NCI-H1092 treated with DMSO at 0.1 percent for 48 hours (cell line): ENCODE measurements around the gene SPR.

ENCODE experiments used
- DNase-seq: peaks from one replicate; lab custom pipeline; 2025; lab: John Stamatoyannopoulos, UW

Gene SPR

DNA sequence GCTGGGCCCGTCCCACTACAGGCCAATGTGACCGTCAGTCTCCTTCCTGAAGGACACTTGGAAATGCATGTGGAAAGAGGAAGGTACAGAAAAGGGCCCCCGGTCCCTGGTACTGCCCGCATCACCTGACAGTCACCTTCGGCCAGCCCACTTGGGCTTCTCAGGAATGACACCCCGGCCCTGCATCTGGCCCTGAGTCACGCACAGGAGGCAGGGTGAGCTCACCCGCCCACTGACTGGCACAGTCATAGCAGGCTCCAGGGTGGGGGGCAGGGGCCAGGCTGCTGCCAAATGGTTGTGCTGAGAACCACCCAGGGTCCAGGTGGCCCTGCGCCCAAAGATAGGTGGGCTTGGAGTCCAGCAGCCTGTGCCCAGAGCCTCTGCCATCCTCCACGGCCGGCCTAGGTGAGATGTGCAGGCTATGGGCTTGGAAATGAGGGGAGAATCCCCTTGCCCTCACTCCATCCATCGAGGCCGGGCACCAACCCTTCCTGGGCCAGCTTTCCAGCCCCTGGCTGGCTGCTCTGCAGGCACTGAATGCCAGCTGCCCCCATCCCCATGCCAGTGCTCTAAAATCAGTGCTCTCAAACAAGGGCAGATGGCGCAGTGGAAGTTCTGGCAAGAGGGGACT is 44.2 kb downstream of the SPR start:
- DNase-seq = no peak

DNA sequence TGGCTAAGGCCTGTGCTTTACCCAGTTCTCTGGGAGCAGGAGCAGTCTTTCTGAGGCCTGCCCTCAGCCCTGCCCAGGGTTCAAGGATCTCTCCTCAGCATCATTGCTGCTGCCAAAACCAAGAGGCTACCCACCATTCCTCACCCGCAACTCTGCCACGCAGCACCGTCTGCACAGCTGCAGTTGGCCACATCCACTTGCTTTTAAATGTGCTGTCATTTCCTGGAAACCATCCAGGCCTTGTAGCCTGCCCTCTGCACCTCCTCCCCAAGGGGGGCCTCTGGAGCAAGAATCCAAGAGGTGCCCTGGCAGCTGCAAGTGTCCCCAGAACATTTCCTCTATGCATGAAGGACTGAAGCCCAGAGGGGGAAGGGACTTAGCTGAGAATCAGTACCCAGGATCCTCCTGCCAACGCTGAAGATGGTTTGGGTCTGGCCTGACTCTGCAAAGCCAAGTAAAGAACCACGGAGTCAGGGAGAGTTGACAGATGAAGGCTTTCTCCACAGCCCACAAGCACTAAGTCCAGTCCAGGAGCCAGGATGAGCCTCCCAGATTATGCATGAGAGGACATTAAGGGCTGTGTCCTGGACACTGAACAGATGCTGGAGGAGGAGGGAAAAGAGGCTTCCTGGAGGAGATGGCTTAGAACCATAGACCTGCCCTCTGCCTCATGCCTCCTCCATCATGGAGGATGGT is 45.0 kb downstream of the SPR start:
- no peak for DNase-seq

DNA sequence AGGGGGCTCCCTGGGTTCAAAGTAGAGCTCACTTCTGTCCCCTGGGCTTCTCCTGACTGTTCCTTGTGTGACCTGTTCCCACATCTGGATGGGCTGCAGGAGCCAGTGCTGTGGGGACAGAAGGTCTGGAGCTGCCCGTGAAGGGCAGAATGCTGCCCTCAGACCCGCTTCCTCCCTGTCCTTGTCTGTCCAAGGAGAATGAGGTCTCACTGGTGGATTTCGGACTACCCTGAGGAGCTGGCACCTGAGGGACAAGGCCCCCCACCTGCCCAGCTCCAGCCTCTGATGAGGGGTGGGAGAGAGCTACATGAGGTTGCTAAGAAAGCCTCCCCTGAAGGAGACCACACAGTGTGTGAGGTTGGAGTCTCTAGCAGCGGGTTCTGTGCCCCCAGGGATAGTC is 45.6 kb downstream of the SPR start:
- DNase-seq = no peak

DNA sequence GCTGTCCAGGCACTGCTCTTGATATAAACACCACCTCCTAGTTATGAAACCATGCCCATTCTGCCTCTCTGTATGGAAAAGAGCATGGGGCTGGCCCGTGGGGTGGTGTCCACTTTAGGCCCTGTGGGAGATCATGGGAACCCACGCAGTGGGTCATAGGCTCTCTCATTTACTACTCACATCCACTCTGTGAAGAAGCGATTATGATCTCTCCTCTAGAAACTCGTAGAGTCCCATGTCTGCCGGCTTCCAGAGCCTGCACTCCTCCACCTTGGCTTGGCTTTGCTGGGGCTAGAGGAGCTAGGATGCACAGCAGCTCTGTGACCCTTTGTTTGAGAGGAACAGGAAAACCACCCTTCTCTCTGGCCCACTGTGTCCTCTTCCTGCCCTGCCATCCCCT is 46.0 kb downstream of the SPR start:
- no peak for DNase-seq

DNA sequence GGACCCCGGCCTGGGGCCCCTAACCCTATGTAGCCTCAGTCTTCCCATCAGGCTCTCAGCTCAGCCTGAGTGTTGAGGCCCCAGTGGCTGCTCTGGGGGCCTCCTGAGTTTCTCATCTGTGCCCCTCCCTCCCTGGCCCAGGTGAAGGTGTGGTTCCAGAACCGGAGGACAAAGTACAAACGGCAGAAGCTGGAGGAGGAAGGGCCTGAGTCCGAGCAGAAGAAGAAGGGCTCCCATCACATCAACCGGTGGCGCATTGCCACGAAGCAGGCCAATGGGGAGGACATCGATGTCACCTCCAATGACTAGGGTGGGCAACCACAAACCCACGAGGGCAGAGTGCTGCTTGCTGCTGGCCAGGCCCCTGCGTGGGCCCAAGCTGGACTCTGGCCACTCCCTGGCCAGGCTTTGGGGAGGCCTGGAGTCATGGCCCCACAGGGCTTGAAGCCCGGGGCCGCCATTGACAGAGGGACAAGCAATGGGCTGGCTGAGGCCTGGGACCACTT is 46.5 kb downstream of the SPR start:
- no peak for DNase-seq

DNA sequence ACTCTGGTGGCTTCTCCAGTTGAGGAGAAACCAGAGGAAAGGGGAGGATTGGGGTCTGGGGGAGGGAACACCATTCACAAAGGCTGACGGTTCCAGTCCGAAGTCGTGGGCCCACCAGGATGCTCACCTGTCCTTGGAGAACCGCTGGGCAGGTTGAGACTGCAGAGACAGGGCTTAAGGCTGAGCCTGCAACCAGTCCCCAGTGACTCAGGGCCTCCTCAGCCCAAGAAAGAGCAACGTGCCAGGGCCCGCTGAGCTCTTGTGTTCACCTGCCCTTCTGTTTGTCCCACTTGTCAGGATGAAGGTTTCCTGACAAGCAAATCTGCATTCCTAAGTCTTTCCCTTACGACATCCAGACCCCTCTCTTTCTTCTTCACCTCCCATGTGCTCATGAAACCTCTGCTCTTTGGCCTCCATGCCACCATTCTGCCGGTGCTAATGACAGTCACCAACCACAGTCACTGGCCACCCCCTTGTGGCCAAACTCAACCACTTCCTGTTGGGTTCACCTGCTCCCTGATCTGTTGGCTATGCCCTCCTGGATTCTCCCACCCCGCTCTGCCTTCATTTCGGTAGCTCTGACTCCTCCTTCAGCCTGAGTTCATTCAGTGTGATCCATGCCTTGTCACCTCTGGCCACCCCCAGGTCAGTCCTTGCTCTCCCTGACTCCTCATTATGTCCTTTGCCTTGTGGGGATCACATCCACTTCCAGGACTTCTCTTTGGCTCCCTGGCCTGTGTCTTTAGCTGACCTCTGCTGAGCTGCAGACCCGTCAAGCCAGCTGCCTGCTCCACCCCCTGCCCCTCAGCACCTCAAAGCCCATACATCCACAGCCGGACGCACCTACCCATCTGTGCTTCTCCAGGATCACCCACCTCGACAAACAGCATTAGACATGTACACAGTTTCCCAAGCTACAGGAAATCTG is 47.7 kb downstream of the SPR start:
- DNase-seq = peak; percentile 19

DNA sequence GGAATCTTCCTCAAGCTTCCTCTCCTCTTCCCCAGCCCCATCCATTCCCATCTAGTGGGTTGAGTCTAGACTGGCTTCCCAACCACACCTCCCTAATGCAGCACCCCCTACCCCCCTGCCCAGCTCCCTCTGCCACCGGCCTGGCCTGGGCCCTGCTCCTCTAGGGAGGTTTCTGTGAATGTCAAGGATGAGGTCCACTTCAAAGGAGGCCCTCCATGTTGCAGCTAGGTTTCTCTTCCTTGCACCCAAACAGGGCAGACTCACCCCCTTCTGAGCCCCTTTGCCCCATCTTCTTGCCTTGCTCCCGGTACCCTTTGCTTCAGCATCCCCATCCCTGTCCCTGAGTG is 48.4 kb downstream of the SPR start:
- no peak for DNase-seq

DNA sequence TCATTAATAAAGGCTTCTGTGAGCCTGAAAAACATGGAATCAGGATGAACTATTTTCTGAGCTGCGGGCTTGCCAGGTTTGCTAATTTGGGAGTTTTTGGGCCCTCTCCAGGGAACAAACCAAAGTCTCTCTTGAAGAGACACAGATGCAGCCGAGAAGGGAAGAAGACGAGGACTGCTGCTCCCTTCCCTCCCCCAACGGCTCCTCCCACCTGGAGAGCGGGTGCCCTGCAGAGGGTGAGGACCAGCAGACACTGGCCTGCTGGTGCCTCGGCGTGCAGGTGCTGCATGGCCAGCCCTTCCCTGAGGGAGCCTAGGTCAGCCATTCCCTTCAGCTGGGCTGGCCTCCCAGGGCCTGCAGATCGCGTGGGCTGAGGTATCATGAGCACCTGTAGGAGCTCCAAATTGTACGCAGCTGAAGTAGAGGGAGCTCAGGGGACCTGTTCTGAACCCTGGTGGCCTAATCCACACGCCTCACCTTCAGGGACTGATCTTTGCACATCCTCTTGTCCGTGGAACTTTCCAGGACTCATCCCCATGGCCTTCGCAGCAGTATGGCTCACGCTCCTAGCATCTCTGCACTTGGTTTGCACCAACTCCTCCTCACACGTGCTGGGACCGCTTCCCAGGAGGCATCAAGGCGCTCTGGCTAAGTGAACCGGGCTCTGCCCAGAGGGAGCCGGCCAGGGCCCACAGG is 49.6 kb downstream of the SPR start:
- no peak for DNase-seq

DNA sequence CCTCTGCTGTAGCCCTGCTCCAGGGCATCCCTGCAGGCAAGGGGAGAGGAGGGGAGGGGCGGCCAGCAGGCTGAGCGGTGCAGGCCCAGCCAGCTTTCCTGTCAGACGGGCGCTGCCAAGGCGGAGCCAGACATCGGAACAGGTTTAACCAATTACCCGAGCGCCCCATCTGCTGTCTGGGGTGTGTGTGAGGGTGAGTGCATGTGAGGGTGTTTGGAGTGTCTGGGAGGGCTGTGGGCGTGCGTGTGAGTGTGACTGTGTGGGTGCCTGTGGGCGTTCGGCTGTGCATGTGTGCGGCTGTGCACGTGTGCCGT is 50.1 kb downstream of the SPR start:
- no peak for DNase-seq

DNA sequence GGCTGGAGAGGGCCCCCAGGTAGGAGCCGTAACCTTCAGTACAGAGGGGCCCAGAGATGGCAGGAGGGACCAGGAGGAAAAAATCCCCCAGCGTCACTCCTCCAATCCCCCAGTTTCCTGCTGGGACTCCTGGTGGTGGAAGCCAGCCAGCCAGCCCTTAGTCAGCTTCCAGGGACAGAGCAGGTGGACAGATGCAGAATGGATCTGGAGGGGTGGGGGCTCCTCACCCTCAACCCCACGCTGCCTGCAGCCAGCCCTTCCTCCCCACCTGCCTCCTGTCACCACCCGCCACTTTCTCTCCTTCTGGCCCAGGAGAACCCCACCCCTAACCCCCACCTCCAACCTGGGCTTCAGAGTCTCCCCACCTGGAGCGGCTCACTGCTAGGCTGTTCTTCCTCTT is 51.2 kb downstream of the SPR start:
- no peak for DNase-seq

DNA sequence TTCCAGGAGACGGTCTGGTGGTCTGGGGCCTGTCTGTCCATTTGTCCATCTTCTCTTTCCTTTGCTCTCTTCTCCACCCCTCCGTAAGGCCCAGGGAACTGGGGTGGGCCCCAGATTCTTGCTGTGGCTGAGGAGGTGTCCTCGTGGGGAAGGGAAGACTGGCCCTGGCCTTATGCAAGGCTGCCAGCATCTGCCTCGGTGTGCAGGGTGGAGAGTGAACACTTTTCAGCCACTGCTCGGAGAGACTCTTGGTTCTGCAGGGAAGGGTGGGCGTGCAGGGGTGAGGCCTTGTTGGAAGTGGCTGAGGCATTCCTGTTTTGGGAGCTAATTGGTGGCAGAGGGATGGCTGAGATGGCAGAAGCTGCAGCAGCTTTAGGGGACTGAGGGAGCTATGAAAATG is 53.2 kb downstream of the SPR start:
- no peak for DNase-seq

DNA sequence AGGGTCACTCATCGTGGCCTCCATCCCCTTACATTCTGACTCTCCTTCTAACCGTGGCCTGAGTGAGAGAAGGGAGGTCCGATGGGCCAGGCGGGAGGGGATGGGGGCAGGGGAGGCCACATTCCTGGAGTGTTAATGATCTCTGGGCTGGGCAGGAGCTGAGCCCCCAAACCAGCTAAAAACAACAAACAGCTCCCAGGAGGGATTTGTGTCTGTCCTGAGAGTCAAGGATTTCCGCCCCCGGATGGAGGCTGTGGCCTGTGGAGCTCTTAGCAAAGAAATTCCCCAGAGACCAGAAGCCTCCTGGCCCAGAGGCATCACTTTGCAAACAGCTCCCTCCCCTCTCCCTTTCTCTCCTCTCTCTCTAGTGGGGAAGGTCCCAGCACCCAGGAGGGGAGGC is 53.6 kb downstream of the SPR start:
- DNase-seq = no peak
